Karpas-422 (cell line): Measurements from ENCODE around the gene RFXANK. TPM values are rescaled to one million over a fixed set of nuclear protein-coding genes. Genes with fewer than 3 reads are reported as not detected.
"Not testable (repeated sequence)": the region's sequence is repeated elsewhere in the genome, so short reads cannot be mapped to it uniquely, and the experiment has no call there.

Experiments
- DNase-seq: peaks from one replicate; pipeline ENCODE4 v3.0.0-alpha.2; 2015
- H2AFZ ChIP-seq: fragments of 200-600 bp; sonication (generic); 2 replicates; pipeline ENCODE4 v1.6.1; 2014; ENCODE audit warnings: antibody characterized with exemption, low read length, mixed read lengths
- H3K27ac ChIP-seq: fragments of 200-600 bp; sonication (generic); 2 replicates; pipeline ENCODE4 v1.5.1; 2014; ENCODE audit warnings: mild to moderate bottlenecking, low read length, moderate library complexity
- H3K27me3 ChIP-seq: fragments of 200-600 bp; sonication (generic); 2 replicates; pipeline ENCODE4 v1.6.1; 2014; ENCODE audit warnings: low read length, mixed read lengths
- H3K36me3 ChIP-seq: fragments of 200-600 bp; sonication (generic); 2 replicates; pipeline ENCODE4 v1.6.1; 2014; ENCODE audit warnings: low read length, mixed read lengths; ENCODE audit not compliant: insufficient read depth
- H3K4me1 ChIP-seq: fragments of 200-600 bp; sonication (generic); 2 replicates; pipeline ENCODE4 v1.6.1; 2014; ENCODE audit warnings: mild to moderate bottlenecking, low read length, mixed read lengths
- H3K4me2 ChIP-seq: fragments of 200-600 bp; sonication (generic); 2 replicates; pipeline ENCODE4 v1.6.1; 2014; ENCODE audit warnings: low read length, low read depth, mild to moderate bottlenecking; ENCODE audit not compliant: poor library complexity, severe bottlenecking
- H3K4me3 ChIP-seq: fragments of 200-600 bp; sonication (generic); 2 replicates; pipeline ENCODE4 v1.5.1; 2014; ENCODE audit warnings: mild to moderate bottlenecking, antibody characterized with exemption, low read length, mixed read lengths
- H3K79me2 ChIP-seq: fragments of 200-600 bp; sonication (generic); 2 replicates; pipeline ENCODE4 v1.6.1; 2014; ENCODE audit warnings: mild to moderate bottlenecking, low read length, mixed read lengths
- H3K9ac ChIP-seq: fragments of 200-600 bp; sonication (generic); 2 replicates; pipeline ENCODE4 v1.6.0; 2014; ENCODE audit warnings: low read length
- H3K9me2 ChIP-seq: fragments of 200-600 bp; sonication (generic), shearing (Covaris generic); replicated peaks from 2 replicates; pipeline ENCODE4 v1.6.0; 2014; ENCODE audit warnings: mild to moderate bottlenecking, low read length, moderate library complexity; ENCODE audit not compliant: insufficient read depth
- H3K9me3 ChIP-seq: fragments of 300-700, 200-600 bp; sonication (generic); 2 replicates; pipeline ENCODE4 v1.6.1; 2014; ENCODE audit warnings: low read length, mixed read lengths
- H4K20me1 ChIP-seq: fragments of 200-600 bp; sonication (generic); 2 replicates; pipeline ENCODE4 v1.6.1; 2014; ENCODE audit warnings: mild to moderate bottlenecking, antibody characterized with exemption, low read length, low read depth; ENCODE audit not compliant: insufficient read depth
- total RNA-seq: library from RNA; depleted of rRNA; stranded (reverse); fragments of >200 nt; shearing (Covaris generic); gene quantifications from 2 replicates; pipeline ENCODE4 v1.2.3, GENCODE V29; 2014; ENCODE audit warnings: low replicate concordance

Gene RFXANK
- total RNA-seq, 1 experiment from 2014 or later: 176 TPM

DNA sequence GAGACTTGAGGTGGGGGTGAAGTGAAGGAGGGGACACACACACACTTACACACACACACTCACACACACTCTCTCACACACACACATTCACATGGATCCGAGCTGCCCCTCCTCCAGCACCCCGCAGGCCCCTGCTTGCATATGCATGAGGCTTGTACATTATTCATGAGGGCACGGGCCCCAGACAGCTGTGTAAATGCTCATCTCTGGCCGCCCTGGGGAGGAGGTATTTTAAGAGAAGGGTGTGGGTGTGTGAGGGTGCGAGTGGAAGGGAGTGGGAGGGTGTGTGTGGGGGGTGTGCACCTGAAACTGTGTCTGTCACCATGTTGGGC, 22.1 kb downstream of the RFXANK start:
- DNase-seq: peak; percentile 56
- Histone ChIP-seq H3K27ac (no peak overlapping the region), H3K9me2 (no peaks in the 10 kb centered on the region), H3K9ac (no peak overlapping the region), H3K36me3 (no peaks in the 10 kb centered on the region), H4K20me1 (no peaks in the 10 kb centered on the region; the same call in 1 of the 2 replicates), H3K4me1 (peaks cover 5% of the 10 kb centered on the region; the same call in 1 of the 2 replicates), H3K27me3 (no peaks in the 10 kb centered on the region), H3K4me3 (no peak overlapping the region), H3K79me2 (no peaks in the 10 kb centered on the region), H3K4me2 (no peak overlapping the region), H3K9me3 (no peaks in the 10 kb centered on the region), H2AFZ (no peak overlapping the region)

DNA sequence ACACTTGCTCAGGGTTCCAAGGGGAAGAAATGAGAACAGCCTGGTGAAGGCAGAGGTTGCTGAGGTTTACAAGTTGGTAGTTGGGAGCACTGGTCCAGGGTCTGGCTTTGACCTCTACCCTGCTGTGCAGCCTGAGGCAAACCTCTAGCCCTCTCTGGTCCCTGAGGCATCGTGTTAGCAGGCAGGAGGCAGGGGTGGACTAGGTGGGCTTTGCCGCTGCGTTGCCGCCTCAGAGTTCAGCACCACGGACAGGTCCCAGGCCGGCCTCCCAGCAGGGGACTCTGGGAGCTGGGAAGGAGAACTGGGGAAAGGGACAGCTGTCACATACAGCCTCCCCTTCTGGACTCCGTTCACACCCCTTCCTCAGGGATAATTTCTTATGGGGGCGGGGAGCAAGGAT, 22.8 kb downstream of the RFXANK start:
- Histone ChIP-seq H3K4me2 (no peak overlapping the region), H3K9me2 (no peaks in the 10 kb centered on the region), H3K79me2 (no peaks in the 10 kb centered on the region), H3K36me3 (no peaks in the 10 kb centered on the region), H3K9ac (no peak overlapping the region), H3K4me3 (no peak overlapping the region), H3K27ac (no peak overlapping the region), H4K20me1 (no peaks in the 10 kb centered on the region; the same call in 1 of the 2 replicates), H2AFZ (no peak overlapping the region), H3K4me1 (peaks cover 5% of the 10 kb centered on the region; the same call in 1 of the 2 replicates), H3K9me3 (no peaks in the 10 kb centered on the region), H3K27me3 (no peaks in the 10 kb centered on the region)
- DNase-seq: peak; percentile 83

DNA sequence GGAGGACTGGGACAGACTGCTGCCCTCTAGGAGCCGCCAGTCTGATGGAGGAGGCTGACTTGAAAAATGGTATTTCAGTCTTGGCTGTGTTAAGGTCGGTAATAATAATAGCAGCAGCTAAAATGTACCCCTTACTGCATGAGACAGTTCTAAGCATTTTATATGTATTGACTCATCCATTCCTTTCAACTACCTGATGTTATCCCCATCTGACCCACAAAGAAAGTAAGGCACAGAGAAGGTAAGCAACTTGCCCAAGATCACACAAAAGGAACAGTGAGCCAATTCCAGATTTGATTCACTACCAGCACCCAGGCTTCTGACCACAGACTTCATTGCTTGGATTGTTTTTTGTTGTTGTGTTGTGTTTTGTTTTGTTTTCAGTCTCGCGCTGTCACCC, 23.7 kb downstream of the RFXANK start:
- no peaks in the 10 kb centered on the region for H3K9me2 ChIP-seq

DNA sequence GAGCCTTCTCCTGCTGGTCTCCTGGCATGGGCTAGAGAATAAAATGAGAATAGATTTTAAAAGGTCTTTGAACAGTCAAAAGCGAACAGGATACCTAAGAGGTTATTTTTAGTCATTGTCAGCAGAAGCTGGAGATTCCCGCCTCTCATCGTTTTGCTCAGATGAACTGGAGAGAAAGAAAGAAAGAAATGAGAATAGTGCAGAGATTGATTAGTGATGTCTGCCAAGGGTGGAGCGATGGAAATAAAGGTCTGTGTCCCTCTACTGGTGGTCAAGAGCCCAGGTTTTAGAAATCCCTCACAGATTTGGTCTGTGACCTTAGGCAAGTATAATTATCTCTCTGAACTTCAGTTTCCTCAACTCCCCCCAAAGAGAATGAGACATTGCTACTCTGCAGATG, 25.0 kb downstream of the RFXANK start:
- Histone ChIP-seq H3K27ac (no peak overlapping the region), H3K4me1 (peaks cover 5% of the 10 kb centered on the region; the same call in 1 of the 2 replicates), H4K20me1 (no peaks in the 10 kb centered on the region; the same call in 1 of the 2 replicates), H3K9me2 (no peaks in the 10 kb centered on the region), H2AFZ (no peak overlapping the region), H3K4me3 (no peak overlapping the region), H3K36me3 (no peaks in the 10 kb centered on the region), H3K27me3 (no peaks in the 10 kb centered on the region), H3K9me3 (no peaks in the 10 kb centered on the region), H3K4me2 (no peak overlapping the region), H3K9ac (no peak overlapping the region), H3K79me2 (no peaks in the 10 kb centered on the region)
- peak; percentile 79 for DNase-seq

More for the DNA sequence above, 23.7 kb downstream of the RFXANK start:
- no peak for DNase-seq
- H3K79me2 ChIP-seq: no peaks in the 10 kb centered on the region
- H4K20me1 ChIP-seq: no peaks in the 10 kb centered on the region; the same call in 1 of the 2 replicates
- no peaks in the 10 kb centered on the region for H3K9me3 ChIP-seq
- H3K4me1 ChIP-seq: peaks cover 5% of the 10 kb centered on the region; the same call in 1 of the 2 replicates
- no peaks in the 10 kb centered on the region for H3K27me3 ChIP-seq
- H3K4me2 ChIP-seq: no peak overlapping the region
- H3K36me3 ChIP-seq: no peaks in the 10 kb centered on the region
- H3K4me3 ChIP-seq: no peak overlapping the region
- H2AFZ ChIP-seq: no peak overlapping the region
- H3K27ac ChIP-seq: no peak overlapping the region
- H3K9ac ChIP-seq: no peak overlapping the region

DNA sequence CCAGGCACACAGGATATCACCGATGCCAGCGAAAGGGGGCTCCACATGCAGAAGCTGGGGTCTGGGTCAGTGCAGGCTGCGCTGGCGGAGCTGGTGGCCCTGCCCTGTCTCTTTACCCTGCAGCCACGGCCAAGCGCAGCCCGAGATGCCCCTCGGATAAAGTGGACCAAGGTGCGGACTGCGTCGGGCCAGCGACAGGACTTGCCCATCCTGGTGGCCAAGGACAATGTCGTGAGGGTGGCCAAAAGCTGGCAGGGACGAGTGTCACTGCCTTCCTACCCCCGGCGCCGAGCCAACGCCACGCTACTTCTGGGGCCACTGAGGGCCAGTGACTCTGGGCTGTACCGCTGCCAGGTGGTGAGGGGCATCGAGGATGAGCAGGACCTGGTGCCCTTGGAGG, 26.9 kb downstream of the RFXANK start:
- Histone ChIP-seq H4K20me1 (no peaks in the 10 kb centered on the region; the same call in 1 of the 2 replicates), H3K9ac (no peak overlapping the region), H3K36me3 (no peaks in the 10 kb centered on the region), H2AFZ (no peak overlapping the region), H3K4me3 (no peak overlapping the region), H3K79me2 (no peaks in the 10 kb centered on the region), H3K27ac (no peak overlapping the region), H3K9me2 (no peaks in the 10 kb centered on the region), H3K4me2 (no peak overlapping the region), H3K9me3 (no peaks in the 10 kb centered on the region), H3K27me3 (no peaks in the 10 kb centered on the region), H3K4me1 (peaks cover 5% of the 10 kb centered on the region; the same call in 1 of the 2 replicates)
- DNase-seq: no peak

DNA sequence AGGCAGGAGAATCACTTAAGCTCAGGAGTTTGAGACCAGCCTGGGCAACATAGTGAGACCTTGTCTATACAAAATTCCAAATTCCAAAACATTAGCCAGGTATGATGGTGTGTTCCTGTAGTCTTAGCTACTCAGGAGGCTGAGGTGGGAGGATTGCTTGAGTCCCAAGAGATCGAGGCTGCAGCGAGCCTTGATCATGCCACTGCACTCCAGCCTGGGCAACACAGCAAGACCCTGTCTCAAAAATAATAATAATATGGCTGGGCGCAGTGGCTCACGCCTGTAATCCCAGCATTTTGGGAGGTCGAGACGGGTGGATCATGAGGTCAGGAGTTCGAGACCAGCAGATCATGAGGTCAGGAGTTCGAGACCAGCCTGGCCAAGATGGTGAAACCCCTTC, 28.9 kb downstream of the RFXANK start:
- not testable (repeated sequence) for H2AFZ ChIP-seq, H3K27me3 ChIP-seq, H4K20me1 ChIP-seq, H3K36me3 ChIP-seq, H3K9ac ChIP-seq, H3K79me2 ChIP-seq, H3K4me3 ChIP-seq, DNase-seq, H3K4me2 ChIP-seq, H3K9me2 ChIP-seq, H3K27ac ChIP-seq, H3K9me3 ChIP-seq
- peaks cover 10% of the 10 kb centered on the region for H3K4me1 ChIP-seq

DNA sequence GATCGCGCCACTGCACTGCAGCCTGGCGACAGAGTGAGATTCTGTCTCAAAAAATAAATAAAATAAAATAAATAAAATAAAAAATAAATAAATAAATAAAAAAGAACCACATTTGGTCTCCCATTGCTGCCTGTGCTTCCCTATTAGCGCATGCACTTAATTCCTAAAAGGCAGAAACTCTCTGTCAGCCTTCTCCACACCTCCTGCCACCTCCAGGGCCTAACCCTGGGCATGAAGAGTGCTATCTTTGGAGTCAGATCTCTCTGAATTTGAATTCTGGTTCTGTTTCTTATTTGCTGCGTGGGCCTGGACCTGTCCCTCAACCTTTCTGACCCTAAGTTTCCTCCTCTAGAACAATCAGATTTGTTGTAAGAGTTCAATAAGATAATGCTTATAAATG, 31.0 kb downstream of the RFXANK start:
- Histone ChIP-seq H3K9me2 (no peaks in the 10 kb centered on the region), H3K4me2 (no peak overlapping the region), H4K20me1 (no peaks in the 10 kb centered on the region), H3K27ac (no peak overlapping the region), H2AFZ (no peak overlapping the region), H3K4me1 (peaks cover 10% of the 10 kb centered on the region), H3K9ac (no peak overlapping the region), H3K27me3 (no peaks in the 10 kb centered on the region), H3K9me3 (no peaks in the 10 kb centered on the region), H3K79me2 (no peaks in the 10 kb centered on the region), H3K36me3 (no peaks in the 10 kb centered on the region), H3K4me3 (no peak overlapping the region)
- no peak for DNase-seq

DNA sequence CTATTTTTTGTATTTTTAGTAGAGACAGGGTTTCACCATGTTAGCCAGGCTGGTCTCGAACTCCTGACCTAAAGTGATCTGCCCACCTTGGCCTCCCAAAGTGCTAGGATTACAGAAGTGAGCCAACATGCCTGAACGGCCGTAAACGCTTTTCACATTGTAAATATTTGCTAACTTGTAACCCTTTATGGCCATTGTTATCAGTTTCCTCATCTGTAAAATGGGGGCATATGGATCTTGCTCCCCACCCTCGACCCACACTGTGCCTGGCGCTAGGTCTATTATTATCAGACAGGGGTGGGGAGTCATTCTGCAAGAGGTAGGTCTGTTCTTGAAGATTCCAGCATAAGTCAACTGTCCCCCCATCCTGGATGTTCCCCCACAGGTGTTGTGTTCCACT, 31.6 kb downstream of the RFXANK start:
- H3K36me3 ChIP-seq: no peaks in the 10 kb centered on the region
- no peak overlapping the region for H2AFZ ChIP-seq
- H3K27me3 ChIP-seq: no peaks in the 10 kb centered on the region
- no peak for DNase-seq
- peaks cover 10% of the 10 kb centered on the region for H3K4me1 ChIP-seq
- H3K79me2 ChIP-seq: no peaks in the 10 kb centered on the region
- H3K27ac ChIP-seq: no peak overlapping the region
- H3K4me3 ChIP-seq: no peak overlapping the region
- H3K4me2 ChIP-seq: no peak overlapping the region
- no peaks in the 10 kb centered on the region for H3K9me2 ChIP-seq
- H4K20me1 ChIP-seq: no peaks in the 10 kb centered on the region
- no peaks in the 10 kb centered on the region for H3K9me3 ChIP-seq
- no peak overlapping the region for H3K9ac ChIP-seq
